ENCODE measurements around the gene ZNF254. TPM values are rescaled to one million over a fixed set of nuclear protein-coding genes. Genes with fewer than 3 reads are reported as not detected.

Gene ZNF254
- total RNA-seq, 2 experiments from 2014 or later, result 13.4 to 14.0 TPM

GRCh38 chr19:24140099-24140498 lies 53.1 kb downstream of the ZNF254 start:
- peaks cover 13% of the 10 kb centered on the region for H3K9me3 Mint-ChIP-seq
- ATAC-seq (ENCODE audit: poor library complexity), result no peak
- intact Hi-C loops (cut with DNase I, micrococcal nuclease), result no loop called here

GRCh38 chr19:24140591-24140990 lies 53.6 kb downstream of the ZNF254 start:
- Histone ChIP-seq H3K36me3 (ENCODE audit: insufficient read depth, low read length) (no peaks in the 10 kb centered on the region), H3K27me3 (ENCODE audit: control insufficient read depth in 1 of 2, insufficient read depth in 2 of 2, low read length in 2 of 2) (no peaks in the 10 kb centered on the region), H3K4me3 (ENCODE audit: low read length) (no peak overlapping the region), H3K9me3 (ENCODE audit: control insufficient read depth in 1 of 2, insufficient read depth in 1 of 2, low read length in 2 of 2) (peaks cover 49 to 90% of the 10 kb centered on the region in 2 experiments), H3K27ac (ENCODE audit: low read depth in 1 of 2, low read length in 2 of 2) (no peak overlapping the region), H3K4me1 (ENCODE audit: insufficient read depth, low read length) (no peaks in the 10 kb centered on the region)
- Mint-ChIP-seq H3K9me3 (peaks cover 12% of the 10 kb centered on the region), H3K27ac (no peak overlapping the region), H3K4me3 (no peak overlapping the region), H3K4me1 (ENCODE audit: low read depth) (no peaks in the 10 kb centered on the region), H3K27me3 (no peaks in the 10 kb centered on the region), H3K36me3 (ENCODE audit: low read depth) (peaks cover 89% of the 10 kb centered on the region)
- ChIA-PET CTCF (no interaction called here), POLR2A (interaction anchor here (0.7 kb wide), 1 partner anchor 226 kb away, joined by 3 read pairs; the partner anchor contains the start of gene ZNF726)
- no peak for ATAC-seq (ENCODE audit: poor library complexity)
- no peak for DNase-seq
- no peak for TF ChIP-seq CTCF (IDR thresholded peaks at IDR 0.05)
- intact Hi-C loops (cut with DNase I, micrococcal nuclease), result no loop called here

More at GRCh38 chr19:24140099-24140498, 53.1 kb downstream of the ZNF254 start:
- Mint-ChIP-seq H3K4me1 (ENCODE audit: low read depth) (no peaks in the 10 kb centered on the region), H3K27ac (no peak overlapping the region), H3K27me3 (no peaks in the 10 kb centered on the region), H3K4me3 (no peak overlapping the region), H3K36me3 (ENCODE audit: low read depth) (peaks cover 89% of the 10 kb centered on the region)
- TF ChIP-seq CTCF (IDR thresholded peaks at IDR 0.05), result no peak
- Histone ChIP-seq H3K27me3 (ENCODE audit: control insufficient read depth in 1 of 2, insufficient read depth in 2 of 2, low read length in 2 of 2) (no peaks in the 10 kb centered on the region), H3K9me3 (ENCODE audit: control insufficient read depth in 1 of 2, insufficient read depth in 1 of 2, low read length in 2 of 2) (peaks cover 49 to 92% of the 10 kb centered on the region in 2 experiments), H3K27ac (ENCODE audit: low read depth in 1 of 2, low read length in 2 of 2) (no peak overlapping the region), H3K36me3 (ENCODE audit: insufficient read depth, low read length) (no peaks in the 10 kb centered on the region), H3K4me3 (ENCODE audit: low read length) (no peak overlapping the region), H3K4me1 (ENCODE audit: insufficient read depth, low read length) (no peaks in the 10 kb centered on the region)
- no peak for DNase-seq
- POLR2A ChIA-PET, result no interaction called here
- CTCF ChIA-PET, result no interaction called here

- no peaks in the 10 kb centered on the region for H3K4me1 Mint-ChIP-seq (ENCODE audit: low read depth)
- Histone ChIP-seq H3K27me3 (ENCODE audit: control insufficient read depth in 1 of 2, insufficient read depth in 2 of 2, low read length in 2 of 2) (no peaks in the 10 kb centered on the region), H3K4me1 (ENCODE audit: insufficient read depth, low read length) (no peaks in the 10 kb centered on the region), H3K4me3 (ENCODE audit: low read length) (no peak overlapping the region), H3K9me3 (ENCODE audit: control insufficient read depth in 1 of 2, insufficient read depth in 1 of 2, low read length in 2 of 2) (peaks cover 48 to 89% of the 10 kb centered on the region in 2 experiments), H3K36me3 (ENCODE audit: insufficient read depth, low read length) (no peaks in the 10 kb centered on the region), H3K27ac (ENCODE audit: low read depth in 1 of 2, low read length in 2 of 2) (no peak overlapping the region)
- H3K36me3 Mint-ChIP-seq (ENCODE audit: low read depth), result peaks cover 89% of the 10 kb centered on the region
- DNase-seq (no peak), ATAC-seq (ENCODE audit: poor library complexity) (no peak)
- intact Hi-C loops (cut with DNase I, micrococcal nuclease), result no loop called here
- H3K9me3 Mint-ChIP-seq, result peaks cover 11% of the 10 kb centered on the region
- CTCF ChIA-PET, result no interaction called here
- no peaks in the 10 kb centered on the region for H3K27me3 Mint-ChIP-seq
- H3K27ac Mint-ChIP-seq, result no peak overlapping the region
- H3K4me3 Mint-ChIP-seq, result no peak overlapping the region
- TF ChIP-seq CTCF (IDR thresholded peaks at IDR 0.05), result no peak
- POLR2A ChIA-PET, result interaction anchor here (0.7 kb wide), 1 partner anchor 227 kb away, joined by 3 read pairs; the partner anchor contains the start of gene ZNF726
Observed at GRCh38 chr19:24141612-24142011, 54.6 kb downstream of the ZNF254 start.
